Endothelial cell of umbilical vein (primary cell): Measurements from ENCODE around the gene SSX4B. TPM values are rescaled to one million over a fixed set of nuclear protein-coding genes. Genes with fewer than 3 reads are reported as not detected.

Source experiments
- BruUV-seq: library from RNA; stranded (reverse); fragments of 400-500 nt; replicated peaks from 2 replicates; lab custom pipeline; 2021; lab: Mats Ljungman, UMichigan
- CTCF ChIA-PET: fragments of 300-600, 350-600 bp; sonication (Branson Sonifier 250); formaldehyde crosslinking; loops from one replicate; lab custom pipeline; 2021; ENCODE audit warnings: antibody characterized with exemption, inconsistent platforms; lab: Charles Lee
- POLR2A ChIA-PET: fragments of 300-600, 350-600 bp; sonication (Branson Sonifier 250); formaldehyde crosslinking; loops from one replicate; lab custom pipeline; 2021; ENCODE audit warnings: antibody characterized with exemption, inconsistent platforms; lab: Charles Lee
- DNase-seq: peaks from one replicate; pipeline ENCODE4 v3.0.0-alpha.2; 2011; ENCODE audit warnings: low read depth, low spot score
- FAIRE-seq: peaks from 2 replicates; lab custom pipeline; 2011; peaks lifted over from hg19 to GRCh38; lab: Jason Lieb, UNC
- H2AFZ ChIP-seq: 2 replicates; pipeline ENCODE4 v1.6.0; 2012; ENCODE audit warnings: low read depth, low read length, control low read depth, inconsistent platforms
- H3K27ac ChIP-seq: 2 replicates; pipeline ENCODE4 v1.5.1; 2011; ENCODE audit warnings: low read depth, mild to moderate bottlenecking, control low read depth, low read length, moderate library complexity; ENCODE audit not compliant: insufficient read depth
- H3K27me3 ChIP-seq, 2 experiments: 2 replicates each; pipeline versions ENCODE4 v1.6.0 to v1.6.1; 2011; ENCODE audit warnings: low read length in 2 of 2, mixed read lengths in 1 of 2; ENCODE audit not compliant: control insufficient read depth in 2 of 2, insufficient read depth in 2 of 2
- H3K36me3 ChIP-seq, 2 experiments: 2 replicates in 1 of 2; 3 replicates in 1 of 2; pipeline ENCODE4 v1.5.1; 2011; ENCODE audit warnings: low read length in 2 of 2, mild to moderate bottlenecking in 1 of 2, moderate library complexity in 1 of 2; ENCODE audit not compliant: control insufficient read depth in 2 of 2, insufficient read depth in 2 of 2; ENCODE audit errors: extremely low read depth in 1 of 2
- H3K4me1 ChIP-seq: 3 replicates; pipeline ENCODE4 v1.5.1; 2011; ENCODE audit warnings: mild to moderate bottlenecking, low read length; ENCODE audit not compliant: control insufficient read depth, insufficient read depth; ENCODE audit errors: extremely low read depth
- H3K4me2 ChIP-seq: 2 replicates; pipeline ENCODE4 v1.6.1; 2011; ENCODE audit warnings: low read length, control low read depth, mixed read lengths; ENCODE audit not compliant: insufficient read depth
- H3K4me3 ChIP-seq, 3 experiments: fragments of 200-600 bp in 1 of 3; sonication (generic), shearing (Covaris generic) in 1 of 3; replicated peaks in 1 of 3; 2 replicates each; pipeline ENCODE4 v1.5.1; 2011 to 2016; ENCODE audit warnings: control low read depth in 3 of 3, low read length in 3 of 3, mild to moderate bottlenecking in 2 of 3, inconsistent platforms in 1 of 3, low read depth in 1 of 3, moderate library complexity in 1 of 3; ENCODE audit not compliant: insufficient read depth in 1 of 3
- H3K79me2 ChIP-seq: 2 replicates; pipeline ENCODE4 v1.6.0; 2012; ENCODE audit warnings: low read length, inconsistent platforms; ENCODE audit not compliant: control insufficient read depth, insufficient read depth
- H3K9ac ChIP-seq: replicated peaks from 2 replicates; pipeline ENCODE3; 2011; ENCODE audit warnings: low read length, control low read depth; ENCODE audit not compliant: insufficient read depth; ENCODE audit errors: extremely low read depth
- H3K9me1 ChIP-seq: replicated peaks from 3 replicates; pipeline ENCODE4 v1.6.0; 2011; ENCODE audit warnings: mild to moderate bottlenecking, low read length; ENCODE audit not compliant: control insufficient read depth, insufficient read depth; ENCODE audit errors: extremely low read depth
- H3K9me3 ChIP-seq: replicated peaks from 2 replicates; pipeline ENCODE4 v1.5.1; 2012; ENCODE audit warnings: low read length, inconsistent platforms; ENCODE audit not compliant: control insufficient read depth, insufficient read depth
- H4K20me1 ChIP-seq: replicated peaks from 2 replicates; pipeline ENCODE3; 2011; ENCODE audit warnings: mild to moderate bottlenecking, low read length; ENCODE audit not compliant: control insufficient read depth, insufficient read depth; ENCODE audit errors: extremely low read depth
- CTCF ChIP-seq, 2 donors: IDR thresholded peaks; 1 replicate in 1 of 2; 2 replicates in 1 of 2; pipeline ENCODE4 v1.5.1; 2011; ENCODE audit warnings: low read length in 2 of 2, mild to moderate bottlenecking in 2 of 2, moderate library complexity in 2 of 2, control low read depth in 1 of 2, inconsistent platforms in 1 of 2, low read depth in 1 of 2; ENCODE audit not compliant: insufficient read depth in 1 of 2; ENCODE audit errors: extremely low read depth in 1 of 2
- FOS ChIP-seq: IDR thresholded peaks from 2 replicates; pipeline ENCODE4 v1.6.1; 2011; ENCODE audit warnings: mild to moderate bottlenecking, low read length, moderate library complexity, borderline replicate concordance; ENCODE audit not compliant: insufficient read depth
- GATA2 ChIP-seq: IDR thresholded peaks from 2 replicates; pipeline ENCODE4 v1.7.0; 2011; ENCODE audit warnings: low read depth, mild to moderate bottlenecking, moderate library complexity, mixed read lengths, low read length; ENCODE audit not compliant: insufficient read length, insufficient read depth
- JUN ChIP-seq: IDR thresholded peaks from 2 replicates; pipeline ENCODE4 v1.6.1; 2011; ENCODE audit warnings: borderline replicate concordance, low read depth; ENCODE audit not compliant: insufficient read length, insufficient read depth
- MYC ChIP-seq: IDR thresholded peaks from one replicate; pipeline ENCODE4 v1.6.1; 2011; ENCODE audit warnings: mild to moderate bottlenecking, low read depth, low read length
- POLR2A ChIP-seq: IDR thresholded peaks from 2 replicates; pipeline ENCODE4 v1.6.1; 2012; ENCODE audit warnings: low read depth, mild to moderate bottlenecking, control low read depth, low read length
- POLR2AphosphoS5 ChIP-seq: IDR thresholded peaks from 2 replicates; pipeline ENCODE4 v1.6.1; 2012; ENCODE audit warnings: low read depth, mild to moderate bottlenecking, control low read depth, low read length, moderate library complexity; ENCODE audit not compliant: insufficient read depth
- dilution Hi-C: fragments of 300-500 bp; cut with MboI; formaldehyde crosslinking; loops from one replicate; pipeline ENCODE4 v1.15.0; 2019; ENCODE audit warnings: low sequenced_read_pairs; ENCODE audit not compliant: extremely low pct_ligation_motif_present
- intact Hi-C: fragments of 100-400 bp; cut with micrococcal nuclease; formaldehyde crosslinking; loops from one replicate; pipeline ENCODE4 v1.10.0; 2022
- polyA plus RNA-seq, 4 experiments: library from polyadenylated mRNA; depleted of rRNA in 3 of 4; stranded (reverse) in 3 of 4; unstranded in 1 of 4; fragments of >200 nt; gene quantifications; 2 replicates each; pipeline versions ENCODE4 v1.2.1 to v1.2.3, GENCODE V29; 2011 to 2012; ENCODE audit warnings: missing spikeins in 1 of 4
- total RNA-seq: library from RNA; stranded (reverse); gene quantifications from 2 replicates; pipeline ENCODE4 v1.2.3, GENCODE V29; 2021

The SSX4B gene
- total and polyA plus RNA-seq, 2 donors (not counting 3 experiments of a cell fraction or from before 2014, with no cell fraction given) = not detected

DNA sequence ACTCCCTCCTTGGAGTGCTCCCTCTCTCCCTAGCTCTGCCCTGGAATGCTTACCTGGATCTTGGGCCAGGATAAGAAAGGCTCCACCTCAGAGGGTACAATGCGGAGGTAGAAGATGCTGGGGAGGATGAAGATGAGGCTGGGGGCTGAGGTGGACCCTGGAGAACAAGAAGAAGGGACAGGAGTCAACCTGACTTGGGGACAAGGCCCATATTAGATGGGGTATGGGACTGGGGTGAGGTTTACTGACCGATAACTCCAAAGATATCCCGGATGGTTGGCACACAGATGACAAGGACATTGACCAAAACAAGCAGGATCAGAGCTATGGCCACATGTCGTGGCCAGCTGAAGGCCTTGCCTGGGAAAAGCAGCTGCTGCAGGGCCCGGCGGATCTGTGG, 47.7 kb upstream of the SSX4B start:
- BruUV-seq = no TSS peak
- DNase-seq (no peak), FAIRE-seq (no peak)
- Histone ChIP-seq H3K27me3 (no peaks in the 10 kb centered on the region), H3K4me2 (no peak overlapping the region), H3K9me3 (no peaks in the 10 kb centered on the region), H3K4me3 (no peak overlapping the region), H3K9ac (no peak overlapping the region), H3K9me1 (no peaks in the 10 kb centered on the region), H3K27ac (no peak overlapping the region), H3K36me3 (no peaks in the 10 kb centered on the region), H2AFZ (no peak overlapping the region), H4K20me1 (no peaks in the 10 kb centered on the region), H3K79me2 (no peaks in the 10 kb centered on the region), H3K4me1 (no peaks in the 10 kb centered on the region)
- TF ChIP-seq CTCF (IDR thresholded peaks at IDR 0.05; ENCODE audit: extremely low read depth in 1 of 2, insufficient read depth in 1 of 2, low read depth in 1 of 2, low read length in 2 of 2) (no peak), JUN (no peak), POLR2A (no peak), POLR2AphosphoS5 (no peak), MYC (no peak), FOS (no peak), GATA2 (no peak)
- intact Hi-C loops (no loop called here), dilution Hi-C loops (no loop called here)
- POLR2A ChIA-PET = no interaction called here
- CTCF ChIA-PET = no interaction called here
